GM21723 (cell line): ENCODE measurements around the gene ZNF200.

Experiments used
- ATAC-seq: cut with Tn5 transposase; IDR thresholded peaks from one replicate; pipeline ENCODE4 v1.9.1; 2021; ENCODE audit warnings: mild to moderate bottlenecking, moderate library complexity; ENCODE audit not compliant: unreplicated experiment

Gene ZNF200

DNA sequence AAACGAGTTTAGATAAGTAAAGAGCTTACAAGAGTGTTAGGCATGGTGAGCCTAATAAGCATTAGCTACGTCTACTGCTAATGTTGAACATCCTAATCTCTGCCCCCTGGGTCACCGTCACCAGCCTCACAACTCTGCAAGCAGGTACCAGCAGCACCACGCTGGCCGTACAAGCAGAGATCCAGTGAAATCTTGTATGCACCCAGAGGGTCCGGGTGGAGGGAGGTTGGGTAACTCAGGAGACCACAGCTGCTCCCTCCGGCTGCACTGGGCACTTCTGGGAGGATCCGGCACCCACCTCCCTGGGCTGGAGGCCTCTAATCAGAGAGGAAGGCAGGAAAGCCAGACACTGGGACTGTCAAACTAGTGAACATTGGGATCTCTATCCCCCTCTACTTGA is 55.3 kb downstream of the ZNF200 start:
- no peak for ATAC-seq

DNA sequence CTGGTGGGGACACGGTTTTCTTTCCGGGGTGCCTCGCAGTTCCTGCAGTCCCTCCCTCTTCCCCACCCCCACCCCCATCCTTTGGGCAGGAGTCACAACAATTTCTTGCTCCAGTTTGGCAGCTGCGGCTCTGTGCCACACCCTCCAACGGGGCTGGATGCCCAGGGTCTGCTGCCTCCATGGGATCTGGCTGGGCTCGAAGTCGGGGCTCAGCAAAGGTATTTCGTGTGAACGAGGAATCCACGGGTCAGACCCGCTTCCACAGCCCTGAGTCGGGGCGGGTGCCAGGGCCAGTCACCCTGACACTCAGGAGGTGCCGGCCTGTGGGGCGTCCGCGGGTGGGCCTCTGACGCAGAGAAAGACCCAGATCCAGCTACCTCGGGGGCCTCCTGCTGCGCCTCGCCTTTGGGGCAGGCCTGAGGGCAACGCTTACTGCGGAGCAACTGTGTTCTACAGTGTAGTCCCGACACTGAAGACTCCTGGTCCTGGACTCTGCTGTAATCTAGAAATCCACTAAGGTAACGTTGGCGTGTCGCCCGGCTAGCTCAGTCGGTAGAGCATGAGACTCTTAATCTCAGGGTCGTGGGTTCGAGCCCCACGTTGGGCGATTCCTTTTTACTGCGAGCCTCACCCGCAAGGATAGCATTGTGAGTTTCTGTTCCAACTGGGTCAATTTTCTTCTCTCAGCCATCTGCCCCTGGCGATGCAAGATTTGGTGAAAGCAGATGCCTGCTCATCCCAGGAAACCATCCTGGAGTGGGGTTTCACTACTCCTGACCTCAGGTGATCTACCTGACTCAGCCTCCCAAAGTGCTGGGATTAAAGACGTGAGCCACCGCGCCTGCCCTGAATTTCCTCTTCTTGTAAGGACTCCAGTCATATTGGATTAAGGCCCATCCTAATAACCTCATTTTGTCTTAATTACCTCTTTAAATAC is 59.5 kb downstream of the ZNF200 start:
- no peak for ATAC-seq

DNA sequence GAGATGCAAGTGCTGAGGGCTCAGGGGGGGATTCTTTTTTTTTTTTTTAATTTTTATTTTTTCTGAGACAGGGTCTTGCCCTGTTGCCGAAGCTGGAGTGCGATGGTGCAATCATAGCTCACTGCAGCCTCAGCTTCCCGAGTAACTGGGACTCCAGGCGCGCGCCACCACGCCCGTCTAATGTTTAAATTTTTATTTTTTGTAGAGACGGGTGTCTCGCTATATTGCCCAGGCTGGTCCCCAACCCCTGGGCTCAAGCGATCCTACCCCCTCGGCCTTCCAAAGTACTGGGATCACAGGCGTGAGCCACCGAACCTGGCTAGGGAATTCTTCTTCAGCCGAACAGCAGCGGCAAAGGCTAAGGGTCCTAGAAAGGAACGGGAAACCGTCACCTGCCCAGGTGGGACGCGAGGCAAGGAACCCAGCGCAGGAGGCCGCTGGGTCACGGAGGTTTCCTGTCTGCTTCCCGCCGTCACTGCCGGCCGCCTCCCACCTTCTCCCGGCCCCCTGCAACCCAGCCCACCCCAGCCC is 60.3 kb downstream of the ZNF200 start:
- no peak for ATAC-seq

DNA sequence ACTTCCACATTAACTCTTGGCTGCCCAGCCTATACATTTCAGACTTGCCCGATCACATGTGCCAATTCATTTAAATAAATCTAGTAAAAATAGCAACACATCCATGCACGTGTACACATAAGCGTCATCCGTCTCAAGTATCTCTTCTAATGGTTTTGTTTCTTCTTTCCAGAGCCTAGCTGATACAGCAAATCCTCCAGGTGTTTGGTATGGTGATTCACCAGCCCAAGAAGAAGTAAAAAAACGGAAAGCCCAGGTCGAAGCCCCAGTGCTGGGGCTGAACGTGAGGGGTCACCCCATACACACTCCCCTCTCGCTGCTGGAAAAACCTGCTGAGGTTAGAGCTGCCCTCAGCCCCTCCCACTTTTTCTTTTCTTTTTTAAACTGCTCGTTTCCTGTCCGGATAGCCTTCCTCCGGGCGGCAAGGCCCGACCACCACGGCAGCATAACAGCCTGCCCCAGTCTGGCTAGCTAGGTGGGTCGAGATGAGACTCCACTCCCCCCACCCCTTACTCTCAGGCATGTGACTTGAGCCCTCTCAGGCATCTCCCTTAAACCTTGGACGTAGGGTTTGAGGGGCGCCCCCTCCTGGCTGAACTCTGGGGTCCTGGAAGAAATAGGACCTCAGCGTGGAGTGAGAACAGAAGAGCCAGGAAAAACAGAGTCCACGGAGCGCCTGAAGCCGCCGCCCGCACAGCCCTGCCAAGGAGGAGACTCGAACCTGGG is 60.9 kb downstream of the ZNF200 start:
- no peak for ATAC-seq
